Glomerular visceral epithelial cell (primary cell): ENCODE measurements around the gene SFSWAP.
"Not testable (repeated sequence)": the region's sequence is repeated elsewhere in the genome, so short reads cannot be mapped to it uniquely, and the experiment has no call there.

Experiments used
- DNase-seq: peaks from one replicate; pipeline ENCODE4 v3.0.0-alpha.2; 2016; ENCODE audit errors: extremely low spot score

The SFSWAP gene

GRCh38 chr12:131736446-131737149 is 25.7 kb downstream of the SFSWAP start:
- no peak for DNase-seq

- DNase-seq, result peak; percentile 69
Measured at GRCh38 chr12:131737150-131737827, 26.4 kb downstream of the SFSWAP start.

GRCh38 chr12:131738196-131738595 is 27.3 kb downstream of the SFSWAP start:
- DNase-seq, result no peak

GRCh38 chr12:131740626-131741025 is 29.7 kb downstream of the SFSWAP start:
- DNase-seq, result no peak

GRCh38 chr12:131742761-131743160 is 31.9 kb downstream of the SFSWAP start:
- DNase-seq, result not testable (repeated sequence)

- DNase-seq, result not testable (repeated sequence)
Measured at GRCh38 chr12:131743410-131743809, 32.5 kb downstream of the SFSWAP start.

- not testable (repeated sequence) for DNase-seq
Measured at GRCh38 chr12:131743880-131744279, 33.0 kb downstream of the SFSWAP start.

- not testable (repeated sequence) for DNase-seq
Measured at GRCh38 chr12:131744675-131745074, 33.8 kb downstream of the SFSWAP start.

- DNase-seq, result no peak
Measured at GRCh38 chr12:131745706-131746105, 34.8 kb downstream of the SFSWAP start.

GRCh38 chr12:131747276-131748177 is 36.6 kb downstream of the SFSWAP start:
- DNase-seq, result no peak

GRCh38 chr12:131749618-131750315 is 38.9 kb downstream of the SFSWAP start:
- DNase-seq, result no peak

- DNase-seq, result no peak
Measured at GRCh38 chr12:131751335-131751734, 40.4 kb downstream of the SFSWAP start.

GRCh38 chr12:131752451-131752850 is 41.6 kb downstream of the SFSWAP start:
- no peak for DNase-seq

GRCh38 chr12:131753005-131753404 is 42.1 kb downstream of the SFSWAP start:
- no peak for DNase-seq

- DNase-seq, result no peak
Measured at GRCh38 chr12:131753757-131754156, 42.9 kb downstream of the SFSWAP start.

GRCh38 chr12:131754184-131754583 is 43.3 kb downstream of the SFSWAP start:
- DNase-seq, result no peak

GRCh38 chr12:131755305-131756113 is 44.6 kb downstream of the SFSWAP start:
- DNase-seq, result no peak

GRCh38 chr12:131756441-131756840 is 45.6 kb downstream of the SFSWAP start:
- no peak for DNase-seq

- no peak for DNase-seq
Measured at GRCh38 chr12:131757111-131757510, 46.2 kb downstream of the SFSWAP start.

GRCh38 chr12:131758016-131758739 is 47.3 kb downstream of the SFSWAP start:
- no peak for DNase-seq
